OCI-LY7 (cell line): Measurements from ENCODE around the gene IDH3B.

Experiments used
- CTCF ChIP-seq: fragments of 200-600 bp; sonication (generic); conservative IDR thresholded peaks from 2 replicates; pipeline ENCODE4 v1.5.1; 2014; ENCODE audit warnings: mild to moderate bottlenecking, antibody characterized with exemption, low read length, moderate library complexity, mixed read lengths
- EZH2phosphoT487 ChIP-seq: fragments of 200-600 bp; sonication (generic); IDR thresholded peaks from 2 replicates; pipeline ENCODE4 v1.6.1; 2018; ENCODE audit warnings: low read depth, borderline replicate concordance, mild to moderate bottlenecking, mixed run types, antibody characterized with exemption, low read length, moderate library complexity, mixed read lengths

DNA sequence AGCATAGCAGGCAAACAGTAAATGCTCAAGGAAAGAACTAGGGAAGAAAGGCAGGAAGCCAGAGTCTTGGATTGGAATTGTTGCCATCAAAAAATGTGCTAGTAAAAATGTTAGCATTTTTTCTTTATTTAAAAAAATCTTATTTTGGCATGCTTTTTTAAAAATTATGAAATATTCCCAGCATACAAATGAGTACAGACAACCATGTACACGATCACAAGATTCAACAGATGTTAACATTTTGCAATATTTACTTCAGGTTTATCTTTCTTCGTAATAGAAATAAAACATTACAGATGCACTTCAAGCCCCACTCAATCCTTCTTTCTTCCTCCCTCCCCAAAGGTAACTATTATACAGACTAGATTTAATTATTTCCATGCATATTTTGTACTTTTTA is 39.0 kb downstream of the IDH3B start:
- TF ChIP-seq CTCF (no peak), EZH2phosphoT487 (no peak)
